ENCODE results near the gene PACSIN1.

DNA sequence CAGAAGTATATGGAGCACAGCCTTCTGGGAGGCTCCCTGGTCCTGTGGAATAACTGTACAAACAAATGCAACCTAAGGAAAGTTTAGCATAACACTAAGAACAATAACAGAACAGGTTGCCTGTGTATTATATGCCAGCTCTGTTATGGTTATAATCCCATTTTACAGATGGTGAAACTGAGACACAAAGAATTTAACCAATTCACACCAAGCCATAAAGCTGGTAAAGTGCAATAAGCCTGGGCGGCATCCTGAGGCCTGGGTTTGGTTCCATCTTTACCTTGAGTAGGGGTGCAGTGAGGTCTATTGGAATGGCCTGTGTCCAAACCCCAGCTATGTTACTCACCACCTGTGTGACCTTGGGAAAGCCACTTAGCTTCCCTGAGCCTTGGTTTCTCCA lies 14.7 kb upstream of the PACSIN1 start:
- TF ChIP-seq POLR2AphosphoS5 (IDR thresholded peaks at IDR 0.05) = no peak
- TF ChIP-seq, protein P1, sequence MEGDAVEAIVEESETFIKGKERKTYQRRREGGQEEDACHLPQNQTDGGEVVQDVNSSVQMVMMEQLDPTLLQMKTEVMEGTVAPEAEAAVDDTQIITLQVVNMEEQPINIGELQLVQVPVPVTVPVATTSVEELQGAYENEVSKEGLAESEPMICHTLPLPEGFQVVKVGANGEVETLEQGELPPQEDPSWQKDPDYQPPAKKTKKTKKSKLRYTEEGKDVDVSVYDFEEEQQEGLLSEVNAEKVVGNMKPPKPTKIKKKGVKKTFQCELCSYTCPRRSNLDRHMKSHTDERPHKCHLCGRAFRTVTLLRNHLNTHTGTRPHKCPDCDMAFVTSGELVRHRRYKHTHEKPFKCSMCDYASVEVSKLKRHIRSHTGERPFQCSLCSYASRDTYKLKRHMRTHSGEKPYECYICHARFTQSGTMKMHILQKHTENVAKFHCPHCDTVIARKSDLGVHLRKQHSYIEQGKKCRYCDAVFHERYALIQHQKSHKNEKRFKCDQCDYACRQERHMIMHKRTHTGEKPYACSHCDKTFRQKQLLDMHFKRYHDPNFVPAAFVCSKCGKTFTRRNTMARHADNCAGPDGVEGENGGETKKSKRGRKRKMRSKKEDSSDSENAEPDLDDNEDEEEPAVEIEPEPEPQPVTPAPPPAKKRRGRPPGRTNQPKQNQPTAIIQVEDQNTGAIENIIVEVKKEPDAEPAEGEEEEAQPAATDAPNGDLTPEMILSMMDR (IDR thresholded peaks at IDR 0.05) = no peak
- no peak for TF ChIP-seq POLR2A (IDR thresholded peaks at IDR 0.05)

All from breast epithelium (tissue), 3 donors.